Measurements from ENCODE around the gene SGPP2. TPM values are rescaled to one million over a fixed set of nuclear protein-coding genes. Genes with fewer than 3 reads are reported as not detected.

The SGPP2 gene
- total RNA-seq, 1 donor from 2014 or later: 12.4 TPM

DNA sequence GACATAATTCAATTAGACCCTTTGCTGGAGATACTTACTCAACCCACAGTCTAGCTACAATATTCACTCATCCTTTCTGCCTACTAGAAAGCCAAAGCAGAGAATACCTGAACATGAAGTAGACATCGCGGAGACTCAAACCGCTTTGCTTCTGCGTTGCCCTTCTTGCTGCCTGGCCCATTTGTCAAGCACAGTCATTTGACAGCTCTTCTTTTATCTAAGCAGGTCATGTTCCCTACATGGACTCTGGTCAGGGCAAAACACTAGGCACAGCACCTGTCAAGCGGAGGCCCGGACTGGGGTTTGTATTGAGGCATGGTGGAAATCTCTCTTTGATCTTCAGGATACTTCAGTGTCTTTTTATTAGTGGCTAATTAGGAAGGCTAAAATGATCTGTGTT is 141.9 kb downstream of the SGPP2 start:
- ATAC-seq (ENCODE audit: low read depth): no peak
- Mint-ChIP-seq H3K36me3 (ENCODE audit: low read depth) (peaks cover 37% of the 10 kb centered on the region), H3K4me1 (no peaks in the 10 kb centered on the region), H3K4me3 (no peak overlapping the region), H3K27me3 (no peaks in the 10 kb centered on the region), H3K27ac (no peak overlapping the region), H3K9me3 (no peaks in the 10 kb centered on the region)
- CTCF ChIA-PET: no interaction called here
- TF ChIP-seq, protein P1, sequence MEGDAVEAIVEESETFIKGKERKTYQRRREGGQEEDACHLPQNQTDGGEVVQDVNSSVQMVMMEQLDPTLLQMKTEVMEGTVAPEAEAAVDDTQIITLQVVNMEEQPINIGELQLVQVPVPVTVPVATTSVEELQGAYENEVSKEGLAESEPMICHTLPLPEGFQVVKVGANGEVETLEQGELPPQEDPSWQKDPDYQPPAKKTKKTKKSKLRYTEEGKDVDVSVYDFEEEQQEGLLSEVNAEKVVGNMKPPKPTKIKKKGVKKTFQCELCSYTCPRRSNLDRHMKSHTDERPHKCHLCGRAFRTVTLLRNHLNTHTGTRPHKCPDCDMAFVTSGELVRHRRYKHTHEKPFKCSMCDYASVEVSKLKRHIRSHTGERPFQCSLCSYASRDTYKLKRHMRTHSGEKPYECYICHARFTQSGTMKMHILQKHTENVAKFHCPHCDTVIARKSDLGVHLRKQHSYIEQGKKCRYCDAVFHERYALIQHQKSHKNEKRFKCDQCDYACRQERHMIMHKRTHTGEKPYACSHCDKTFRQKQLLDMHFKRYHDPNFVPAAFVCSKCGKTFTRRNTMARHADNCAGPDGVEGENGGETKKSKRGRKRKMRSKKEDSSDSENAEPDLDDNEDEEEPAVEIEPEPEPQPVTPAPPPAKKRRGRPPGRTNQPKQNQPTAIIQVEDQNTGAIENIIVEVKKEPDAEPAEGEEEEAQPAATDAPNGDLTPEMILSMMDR (IDR thresholded peaks at IDR 0.05): no peak
- no peak for DNase-seq
- POLR2A ChIA-PET: no interaction called here
- intact Hi-C loops (cut with micrococcal nuclease): no loop called here

GRCh38 chr2:222568865-222569264 is 144.5 kb downstream of the SGPP2 start:
- CTCF ChIA-PET: no interaction called here
- peaks cover 54% of the 10 kb centered on the region for H3K36me3 Mint-ChIP-seq (ENCODE audit: low read depth)
- intact Hi-C loops (cut with micrococcal nuclease): no loop called here

DNA sequence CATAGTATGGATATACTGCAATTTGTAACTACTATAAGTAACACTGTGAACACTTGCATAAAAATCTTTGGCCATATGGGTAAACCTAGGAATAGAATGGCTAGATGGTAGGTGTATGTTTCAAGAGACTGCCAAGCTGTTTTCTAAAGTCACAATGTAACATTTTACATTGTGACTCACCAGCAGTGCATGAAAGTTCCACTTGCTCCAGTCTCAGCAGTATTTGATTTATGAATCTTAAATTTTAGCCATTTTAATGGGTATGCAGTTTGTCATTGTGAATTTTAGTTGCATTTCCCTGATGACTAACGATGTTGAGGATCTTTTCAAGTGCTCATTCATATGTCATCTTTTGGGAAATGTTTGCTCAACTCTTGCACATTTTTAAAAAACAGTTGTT is 145.5 kb downstream of the SGPP2 start:
- no peaks in the 10 kb centered on the region for H3K9me3 Mint-ChIP-seq
- no peak overlapping the region for H3K27ac Mint-ChIP-seq
- no peaks in the 10 kb centered on the region for H3K27me3 Mint-ChIP-seq
- no peak overlapping the region for H3K4me3 Mint-ChIP-seq
- CTCF ChIA-PET: no interaction called here
- no peak for DNase-seq
- intact Hi-C loops (cut with micrococcal nuclease): no loop called here
- TF ChIP-seq, protein P1 (IDR thresholded peaks at IDR 0.05): no peak
- ATAC-seq (ENCODE audit: low read depth): no peak
- POLR2A ChIA-PET: no interaction called here
- H3K36me3 Mint-ChIP-seq (ENCODE audit: low read depth): peaks cover 64% of the 10 kb centered on the region
- no peaks in the 10 kb centered on the region for H3K4me1 Mint-ChIP-seq

More at GRCh38 chr2:222568865-222569264, 144.5 kb downstream of the SGPP2 start:
- no peaks in the 10 kb centered on the region for H3K27me3 Mint-ChIP-seq
- ATAC-seq (ENCODE audit: low read depth): no peak
- no peak overlapping the region for H3K4me3 Mint-ChIP-seq
- no peaks in the 10 kb centered on the region for H3K4me1 Mint-ChIP-seq
- H3K9me3 Mint-ChIP-seq: no peaks in the 10 kb centered on the region
- no peak for DNase-seq
- TF ChIP-seq, protein P1 (IDR thresholded peaks at IDR 0.05): no peak
- H3K27ac Mint-ChIP-seq: no peak overlapping the region
- POLR2A ChIA-PET: no interaction called here

- ATAC-seq (ENCODE audit: low read depth) (no peak), DNase-seq (no peak)
- Mint-ChIP-seq H3K4me3 (no peak overlapping the region), H3K27ac (no peak overlapping the region), H3K36me3 (ENCODE audit: low read depth) (peaks cover 60% of the 10 kb centered on the region), H3K9me3 (no peaks in the 10 kb centered on the region), H3K4me1 (no peaks in the 10 kb centered on the region), H3K27me3 (no peaks in the 10 kb centered on the region)
- intact Hi-C loops (cut with micrococcal nuclease): no loop called here
- POLR2A ChIA-PET: no interaction called here
- TF ChIP-seq, protein P1 (IDR thresholded peaks at IDR 0.05): no peak
- CTCF ChIA-PET: no interaction called here
Measured at GRCh38 chr2:222572264-222572721, 147.9 kb downstream of the SGPP2 start.

DNA sequence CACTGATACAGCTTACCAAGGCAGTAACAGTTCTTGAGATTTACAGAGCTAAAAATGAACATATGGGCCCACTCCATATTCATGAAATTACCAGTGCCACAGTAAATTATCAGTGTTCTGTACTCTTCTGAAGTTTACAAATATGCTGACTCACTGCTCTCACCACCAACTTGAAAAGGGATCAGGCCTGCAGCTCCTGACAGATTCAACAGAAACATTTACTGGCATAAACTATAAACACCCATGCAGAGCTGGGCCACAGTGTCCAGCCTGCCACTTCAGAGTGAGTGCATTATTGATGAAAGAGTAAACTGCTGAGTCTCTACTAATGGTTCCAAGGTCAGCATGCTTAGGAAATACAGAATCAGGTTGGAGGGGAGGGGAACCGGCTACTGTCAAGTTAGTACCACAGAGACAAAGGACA is 148.4 kb downstream of the SGPP2 start:
- ATAC-seq (ENCODE audit: low read depth) (no peak), DNase-seq (no peak)
- no peak overlapping the region for H3K27ac Mint-ChIP-seq
- H3K27me3 Mint-ChIP-seq: no peaks in the 10 kb centered on the region
- no peak overlapping the region for H3K4me3 Mint-ChIP-seq
- H3K9me3 Mint-ChIP-seq: no peaks in the 10 kb centered on the region
- no peaks in the 10 kb centered on the region for H3K4me1 Mint-ChIP-seq
- intact Hi-C loops (cut with micrococcal nuclease): no loop called here
- peaks cover 63% of the 10 kb centered on the region for H3K36me3 Mint-ChIP-seq (ENCODE audit: low read depth)
- TF ChIP-seq, protein P1 (IDR thresholded peaks at IDR 0.05): no peak
- ChIA-PET POLR2A (no interaction called here), CTCF (no interaction called here)
